Gastroesophageal sphincter (tissue), 3 donors: ENCODE measurements around the gene PCDHB9.

Experiments used
- CTCF ChIP-seq, 4 experiments: fragments of 200-600 bp in 2 of 4; fragments of 450-650 bp in 2 of 4; sonication (generic) in 1 of 4; IDR thresholded peaks; one replicate each; pipeline ENCODE4 v1.5.1; 2017 to 2019; ENCODE audit warnings: antibody characterized with exemption in 4 of 4, mild to moderate bottlenecking in 2 of 4, moderate library complexity in 2 of 4
- EP300 ChIP-seq: sonication (generic); formaldehyde crosslinking; IDR thresholded peaks from one replicate; pipeline ENCODE4 v1.6.1; 2017; ENCODE audit warnings: antibody characterized with exemption, mild to moderate bottlenecking
- POLR2A ChIP-seq, 2 donors: fragments of 450-650 bp; IDR thresholded peaks; one replicate each; pipeline ENCODE4 v1.6.1; 2017; ENCODE audit warnings: antibody characterized with exemption in 2 of 2, mild to moderate bottlenecking in 2 of 2, moderate library complexity in 1 of 2
- POLR2AphosphoS5 ChIP-seq: sonication (generic); formaldehyde crosslinking; IDR thresholded peaks from one replicate; pipeline ENCODE4 v1.6.1; 2017; ENCODE audit warnings: antibody characterized with exemption

- TF ChIP-seq EP300 (no peak), CTCF (IDR thresholded peaks at IDR 0.05) (peak in 2 of 4 experiments; percentile 13 to 34), POLR2AphosphoS5 (no peak), POLR2A (IDR thresholded peaks at IDR 0.05) (no peak)
These were observed 36.3 kb downstream of the PCDHB9 start, which contains the start of gene PCDHB14 for GRCh38 chr5:141223112-141223783.
